Astrocyte (in vitro differentiated cells and primary cell): ENCODE results near the gene NLGN2. TPM values are rescaled to one million over a fixed set of nuclear protein-coding genes. Genes with fewer than 3 reads are reported as not detected.

Source experiments
- total RNA-seq: library from RNA; stranded (reverse); gene quantifications from 2 replicates; pipeline ENCODE4 v1.2.1, GENCODE V29; 2021

The NLGN2 gene
- total RNA-seq, 1 donor from 2014 or later, result 77.3 TPM

Other genes with a start within 250 kb of the NLGN2 start
- 3.6 and 5.0 TPM in 2 replicates for gene ASGR1, start 228.5 kb upstream of the NLGN2 start, total RNA-seq
- 45.6 and 48.0 TPM in 2 replicates for gene DLG4, start 188.0 kb upstream of the NLGN2 start, total RNA-seq
- gene ACADVL, start 187.9 kb upstream of the NLGN2 start, total RNA-seq, result 354 and 399 TPM in 2 replicates
- gene DVL2, start 173.3 kb upstream of the NLGN2 start, total RNA-seq, result 30.2 and 34.4 TPM in 2 replicates
- 78.0 and 89.5 TPM in 2 replicates for gene PHF23, start 168.4 kb upstream of the NLGN2 start, total RNA-seq
- gene GABARAP, start 165.4 kb upstream of the NLGN2 start, total RNA-seq, result 434 and 454 TPM in 2 replicates
- 102 and 103 TPM in 2 replicates for gene CTDNEP1, start 156.1 kb upstream of the NLGN2 start, total RNA-seq
- gene ELP5, start 155.6 kb upstream of the NLGN2 start, total RNA-seq, result 24.9 and 25.4 TPM in 2 replicates
- gene CLDN7, start 145.4 kb upstream of the NLGN2 start, total RNA-seq, result 4.6 and 10.5 TPM in 2 replicates
- 0.30 TPM in 1 of 2 replicates, not detected in the other for gene SLC2A4, start 126.1 kb upstream of the NLGN2 start, total RNA-seq
- 0.24 and 0.86 TPM in 2 replicates for gene YBX2, start 113.2 kb upstream of the NLGN2 start, total RNA-seq
- 841 and 915 TPM in 2 replicates for gene EIF5A, start 100.2 kb upstream of the NLGN2 start, total RNA-seq
- gene GPS2, start 92.5 kb upstream of the NLGN2 start, total RNA-seq, result 41.7 and 49.8 TPM in 2 replicates
- 32.5 and 32.6 TPM in 2 replicates for gene NEURL4, start 78.5 kb upstream of the NLGN2 start, total RNA-seq
- 14.4 and 16.0 TPM in 2 replicates for gene ACAP1, start 71.3 kb upstream of the NLGN2 start, total RNA-seq
- gene KCTD11, start 55.7 kb upstream of the NLGN2 start, total RNA-seq, result 31.6 and 41.4 TPM in 2 replicates
- gene TMEM95, start 52.7 kb upstream of the NLGN2 start, total RNA-seq, result 0.30 TPM in 1 of 2 replicates, not detected in the other
- 0.36 and 1.6 TPM in 2 replicates for gene TNK1, start 26.8 kb upstream of the NLGN2 start, total RNA-seq
- gene PLSCR3, start 13.3 kb upstream of the NLGN2 start, total RNA-seq, result 65.7 and 67.6 TPM in 2 replicates
- gene TMEM256, start 3.7 kb upstream of the NLGN2 start, total RNA-seq, result 45.7 and 52.9 TPM in 2 replicates
- 0.23 TPM in 1 of 2 replicates, not detected in the other for gene SPEM1, start 12.5 kb downstream of the NLGN2 start, total RNA-seq
- gene SPEM2, start 17.8 kb downstream of the NLGN2 start, total RNA-seq, result 0.14 and 0.17 TPM in 2 replicates
- 0.07 TPM in 1 of 2 replicates, not detected in the other for gene SPEM3, start 21.0 kb downstream of the NLGN2 start, total RNA-seq
- gene TMEM102, start 27.6 kb downstream of the NLGN2 start, total RNA-seq, result 10.7 and 11.8 TPM in 2 replicates
- gene FGF11, start 31.7 kb downstream of the NLGN2 start, total RNA-seq, result 22.4 and 30.7 TPM in 2 replicates
- gene CHRNB1, start 37.2 kb downstream of the NLGN2 start, total RNA-seq, result 9.7 and 11.7 TPM in 2 replicates
- 31.0 and 31.2 TPM in 2 replicates for gene ZBTB4, start 71.8 kb downstream of the NLGN2 start, total RNA-seq
- gene SLC35G6, start 73.6 kb downstream of the NLGN2 start, total RNA-seq, result not detected in 2 replicates
- gene POLR2A, start 76.5 kb downstream of the NLGN2 start, total RNA-seq, result 143 and 151 TPM in 2 replicates
- gene TNFSF12, start 141.2 kb downstream of the NLGN2 start, total RNA-seq, result 2.4 and 3.4 TPM in 2 replicates
- gene TNFSF13, start 150.9 kb downstream of the NLGN2 start, total RNA-seq, result 0.43 and 0.93 TPM in 2 replicates
- 51.4 and 58.7 TPM in 2 replicates for gene SENP3, start 154.1 kb downstream of the NLGN2 start, total RNA-seq
- gene CD68, start 171.8 kb downstream of the NLGN2 start, total RNA-seq, result 4.4 and 6.2 TPM in 2 replicates
- 44.6 and 51.2 TPM in 2 replicates for gene MPDU1, start 176.0 kb downstream of the NLGN2 start, total RNA-seq
- 1.7 and 4.0 TPM in 2 replicates for gene SOX15, start 182.2 kb downstream of the NLGN2 start, total RNA-seq
- 54.3 and 60.2 TPM in 2 replicates for gene FXR2, start 207.1 kb downstream of the NLGN2 start, total RNA-seq
- gene SAT2, start 220.0 kb downstream of the NLGN2 start, total RNA-seq, result 47.2 and 49.8 TPM in 2 replicates
- gene SHBG, start 222.3 kb downstream of the NLGN2 start, total RNA-seq, result 0.79 and 1.4 TPM in 2 replicates
- 0.65 and 0.89 TPM in 2 replicates for gene ATP1B2, start 243.1 kb downstream of the NLGN2 start, total RNA-seq